Measurements from ENCODE around the gene SLC8B1.

GRCh38 chr12:113322343-113322742 lies 12.6 kb downstream of the SLC8B1 start:
- TF ChIP-seq CTCF (IDR thresholded peaks at IDR 0.05; ENCODE audit: low read depth, low read length) (no peak), POLR2A (IDR thresholded peaks at IDR 0.05; ENCODE audit: extremely low read depth, insufficient read length) (no peak)
